Stimulated activated CD8-positive, alpha-beta memory T cell treated with anti-CD3 and anti-CD28 coated beads, Interleukin-2, amount 100 ng/mL, for 1 hour (primary cell): ENCODE results near the gene TMEM271.
"Not testable (repeated sequence)": the region's sequence is repeated elsewhere in the genome, so short reads cannot be mapped to it uniquely, and the experiment has no call there.

Experiments used
- DNase-seq, 2 donors: peaks; one replicate each; pipeline ENCODE4 v3.0.0-alpha.2; 2020; ENCODE audit warnings: low read depth in 2 of 2

TMEM271 gene

DNA sequence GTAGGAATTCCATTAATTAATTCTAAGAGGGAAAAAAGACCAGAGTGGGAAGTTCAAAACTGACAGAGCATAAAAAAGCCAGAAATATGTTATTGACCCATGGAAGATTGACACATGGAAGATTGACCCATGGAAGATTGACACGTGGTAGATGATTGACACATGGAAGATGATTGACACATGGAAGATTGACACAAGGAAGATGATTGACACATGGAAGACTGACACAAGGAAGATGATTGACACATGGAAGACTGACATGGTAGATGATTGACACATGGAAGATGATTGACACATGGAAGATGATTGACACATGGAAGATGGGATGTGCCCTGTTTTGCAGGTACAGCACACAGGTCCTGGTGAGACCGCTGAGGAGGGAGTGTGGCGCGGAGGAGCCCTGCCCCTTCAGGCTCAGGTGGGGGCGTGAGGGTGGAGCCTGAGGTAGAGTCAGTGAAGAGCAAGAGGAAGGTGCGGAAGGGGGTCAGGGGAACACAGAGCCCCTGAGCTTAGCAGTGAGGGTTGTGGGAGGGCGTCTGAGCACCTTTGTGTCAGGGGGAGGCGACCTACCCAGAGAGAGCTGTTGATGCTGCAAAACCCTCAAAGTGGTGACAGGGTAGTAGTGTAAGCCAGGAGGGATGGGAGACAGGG, 33.4 kb upstream of the TMEM271 start:
- no peak for DNase-seq

DNA sequence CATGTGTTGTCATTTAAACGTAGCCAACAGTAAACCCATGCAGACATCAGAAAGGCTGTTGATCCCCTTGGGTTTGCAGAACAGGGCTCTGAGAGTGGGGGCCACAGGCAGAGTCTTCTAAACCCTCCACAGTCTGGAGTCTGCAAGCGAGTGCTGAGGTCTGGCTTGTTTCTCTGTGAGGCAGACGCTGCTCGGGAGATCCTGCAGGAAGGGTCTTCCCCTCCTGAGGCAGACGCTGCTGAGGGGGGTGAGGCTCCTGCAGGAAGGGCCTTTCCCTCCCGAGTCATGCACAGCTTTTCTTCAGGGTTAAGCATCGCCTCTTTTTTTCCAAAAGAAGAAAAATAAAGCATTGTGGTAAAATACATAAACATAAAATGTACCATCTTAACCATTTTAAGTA, 32.1 kb upstream of the TMEM271 start:
- no peak for DNase-seq

DNA sequence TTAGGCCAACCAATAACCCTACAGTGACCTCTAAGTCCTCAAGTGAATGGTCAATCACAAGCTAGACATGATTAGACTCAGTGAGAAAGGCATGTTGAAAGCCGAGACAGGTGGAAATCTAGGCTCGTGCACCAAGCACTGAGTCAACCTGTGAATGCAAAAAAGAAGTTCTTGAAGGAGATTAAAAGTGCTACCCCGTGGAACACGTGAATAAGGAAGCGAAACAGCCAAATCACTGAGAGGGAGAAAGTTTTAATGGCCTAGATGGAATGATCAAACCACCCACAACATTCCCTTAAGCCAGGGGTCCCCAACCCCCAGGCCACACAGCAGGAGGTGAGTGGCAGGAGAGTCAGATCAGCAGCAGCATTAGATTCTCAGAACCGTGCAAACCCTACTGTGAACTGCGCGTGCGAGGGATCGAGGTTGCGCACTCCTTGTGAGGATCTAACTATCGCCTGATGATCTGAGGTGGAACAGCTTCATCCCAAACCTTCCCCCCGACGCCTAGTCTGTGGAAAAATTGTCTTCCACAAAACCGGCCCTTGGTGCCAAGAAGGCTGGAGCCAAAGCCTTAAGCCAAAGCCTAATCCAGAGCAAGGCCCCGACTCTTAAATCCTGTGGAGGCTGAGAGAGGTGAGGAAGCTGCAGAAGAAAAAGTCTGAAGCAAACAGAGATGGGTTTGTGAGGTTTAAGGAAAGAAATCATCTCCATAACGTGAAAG, 29.8 kb upstream of the TMEM271 start:
- DNase-seq: no peak

DNA sequence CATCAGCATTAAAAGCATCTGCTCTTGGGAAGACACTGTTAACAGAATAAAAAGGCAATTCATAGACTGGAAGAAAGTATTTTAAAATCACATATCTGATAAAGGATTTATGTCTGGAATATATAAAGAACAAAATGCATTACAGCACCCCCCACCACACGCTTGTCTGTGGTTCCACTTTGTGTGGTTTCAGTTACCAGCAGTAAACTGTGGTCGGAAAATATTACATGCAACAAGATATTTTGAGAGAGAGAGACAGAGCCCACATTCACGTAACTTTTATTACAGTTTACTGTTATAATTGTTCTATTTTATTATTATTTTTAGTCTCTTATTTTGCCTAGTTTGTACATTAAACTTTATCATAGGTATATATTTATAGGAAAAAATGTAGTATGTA, 28.0 kb upstream of the TMEM271 start:
- DNase-seq: no peak

DNA sequence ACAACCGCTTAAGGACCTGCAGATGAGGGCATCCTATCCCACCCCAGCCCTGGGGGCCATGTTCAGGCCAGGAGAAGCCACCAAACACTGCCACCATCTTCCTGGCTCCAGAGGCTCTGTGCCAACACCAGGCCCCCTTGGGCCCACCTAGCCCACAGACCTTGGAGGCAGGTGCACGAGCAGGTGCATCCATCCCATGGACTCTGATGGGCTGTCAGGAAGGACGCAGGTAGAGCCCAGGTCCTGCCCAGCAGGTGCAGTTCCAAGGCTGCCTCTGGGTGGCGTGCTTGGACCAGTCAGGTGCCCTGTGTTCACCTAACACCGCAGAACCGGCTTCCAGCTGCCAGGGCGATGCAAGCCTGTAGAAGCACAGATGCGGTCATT, 26.5 kb upstream of the TMEM271 start:
- peak in 1 of 2 donors; percentile 15 for DNase-seq

DNA sequence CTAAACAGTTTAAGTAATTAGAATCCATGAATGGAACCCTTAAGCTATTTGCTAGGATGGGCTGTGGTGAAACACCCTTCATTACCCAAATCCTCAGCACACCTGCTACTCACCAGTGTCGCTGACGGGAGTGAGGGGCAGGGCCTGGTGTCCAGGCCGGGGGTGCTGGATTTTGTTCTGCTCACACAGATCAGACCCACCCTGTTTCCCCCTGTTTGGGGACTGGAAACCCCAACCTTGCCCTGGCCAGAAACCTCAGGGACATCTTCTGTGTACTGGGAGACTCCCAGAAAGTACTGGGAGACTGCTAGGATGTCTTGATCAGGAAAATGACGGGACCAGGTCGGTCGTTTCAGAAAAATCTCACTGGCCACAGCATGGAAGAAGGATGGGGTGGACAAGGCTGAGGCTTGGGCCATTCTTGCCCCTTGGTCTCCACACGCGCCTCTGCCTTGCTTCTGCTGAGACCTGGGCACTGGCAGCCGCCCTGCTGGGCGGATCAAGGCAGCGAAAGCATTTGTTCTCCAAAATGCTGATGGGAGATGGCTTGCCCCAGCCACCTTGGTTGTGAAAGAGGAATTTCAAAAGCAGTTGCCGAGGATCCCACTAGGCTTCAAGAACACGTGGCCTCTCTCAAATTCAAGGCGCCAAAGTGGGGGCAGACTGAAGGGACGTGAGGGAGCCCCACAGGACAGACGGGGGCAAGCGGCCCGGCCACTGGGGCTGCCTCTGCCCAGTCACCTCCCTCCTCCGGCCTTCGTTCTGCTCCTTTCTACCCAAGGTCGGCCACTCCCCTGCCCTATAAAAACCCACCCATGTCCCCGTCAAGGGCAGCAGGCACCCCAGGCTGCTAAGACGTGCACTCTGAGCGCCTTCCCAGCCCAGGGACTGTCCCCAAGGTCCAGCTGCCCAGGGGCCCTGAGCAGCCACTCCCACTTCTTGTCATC, 25.8 kb upstream of the TMEM271 start:
- DNase-seq: no peak

DNA sequence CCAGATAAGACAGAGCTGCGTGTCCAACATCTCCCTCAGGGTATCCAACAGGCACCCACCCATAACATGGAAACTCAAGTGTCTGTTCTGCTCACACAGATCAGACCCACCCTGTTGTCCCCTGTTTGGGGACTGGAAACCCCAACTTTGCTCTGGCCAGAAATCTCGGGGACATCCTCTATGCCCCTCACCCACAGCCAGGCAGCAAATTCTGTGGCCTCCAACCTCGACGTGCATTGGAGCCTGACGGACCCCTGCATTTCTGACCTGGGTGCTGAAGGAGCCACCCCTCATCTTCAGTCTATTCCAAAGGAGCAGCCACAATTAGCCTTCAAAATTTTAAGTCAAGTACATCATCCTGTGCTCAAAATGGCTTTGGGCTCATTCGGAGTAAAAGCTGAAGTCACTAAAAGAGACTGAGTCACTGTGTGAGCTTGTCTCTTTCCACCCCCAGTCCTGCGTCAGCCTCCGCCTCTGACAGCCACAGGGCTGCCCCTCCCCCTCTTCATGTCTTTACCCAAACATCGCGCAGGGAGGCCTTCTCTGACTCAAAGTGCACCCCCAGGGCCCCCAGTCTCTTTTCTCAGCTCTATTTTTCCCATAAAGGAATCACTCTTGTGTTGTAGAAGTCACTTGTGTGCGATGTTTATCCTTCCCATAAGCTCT, 24.9 kb upstream of the TMEM271 start:
- no peak for DNase-seq

DNA sequence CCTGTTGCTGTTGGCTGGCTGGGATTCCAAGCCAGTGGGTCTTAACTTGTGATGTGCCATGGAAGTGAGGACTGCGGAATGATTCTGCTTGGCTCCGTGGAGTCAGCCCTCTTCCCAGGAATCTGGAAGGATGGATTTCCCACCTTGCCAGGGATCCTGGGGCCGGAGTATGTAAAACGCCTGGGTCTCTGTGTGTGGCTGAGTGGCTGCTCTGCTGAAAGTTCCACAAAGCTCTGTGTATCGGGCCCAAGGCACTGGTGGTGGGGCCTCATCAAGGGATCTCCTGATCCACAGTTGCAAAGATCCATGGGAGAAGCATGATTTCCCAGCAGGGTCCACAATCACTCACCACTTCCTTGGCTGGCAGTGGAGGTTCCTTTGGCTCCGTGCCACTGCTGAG, 24.1 kb upstream of the TMEM271 start:
- no peak for DNase-seq

DNA sequence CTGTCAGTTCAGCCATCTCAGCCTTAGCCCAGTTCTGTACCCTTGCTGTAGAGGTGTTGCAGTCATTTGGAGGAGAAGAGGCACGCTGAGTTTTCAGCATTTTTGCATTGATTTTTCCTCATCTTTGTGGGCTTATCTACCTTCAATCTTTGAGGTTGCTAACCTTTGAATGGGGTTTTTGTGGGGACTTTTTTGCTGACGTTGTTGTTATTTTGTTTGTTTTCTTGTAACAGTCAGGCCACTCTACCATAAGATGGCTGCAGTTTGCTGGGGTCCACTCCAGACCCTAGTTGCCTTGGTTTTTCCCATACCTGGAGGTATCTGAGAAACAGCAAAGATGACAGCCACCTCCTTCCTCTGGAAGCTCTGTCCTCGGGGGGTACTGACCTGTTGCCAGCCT, 22.8 kb upstream of the TMEM271 start:
- no peak for DNase-seq

DNA sequence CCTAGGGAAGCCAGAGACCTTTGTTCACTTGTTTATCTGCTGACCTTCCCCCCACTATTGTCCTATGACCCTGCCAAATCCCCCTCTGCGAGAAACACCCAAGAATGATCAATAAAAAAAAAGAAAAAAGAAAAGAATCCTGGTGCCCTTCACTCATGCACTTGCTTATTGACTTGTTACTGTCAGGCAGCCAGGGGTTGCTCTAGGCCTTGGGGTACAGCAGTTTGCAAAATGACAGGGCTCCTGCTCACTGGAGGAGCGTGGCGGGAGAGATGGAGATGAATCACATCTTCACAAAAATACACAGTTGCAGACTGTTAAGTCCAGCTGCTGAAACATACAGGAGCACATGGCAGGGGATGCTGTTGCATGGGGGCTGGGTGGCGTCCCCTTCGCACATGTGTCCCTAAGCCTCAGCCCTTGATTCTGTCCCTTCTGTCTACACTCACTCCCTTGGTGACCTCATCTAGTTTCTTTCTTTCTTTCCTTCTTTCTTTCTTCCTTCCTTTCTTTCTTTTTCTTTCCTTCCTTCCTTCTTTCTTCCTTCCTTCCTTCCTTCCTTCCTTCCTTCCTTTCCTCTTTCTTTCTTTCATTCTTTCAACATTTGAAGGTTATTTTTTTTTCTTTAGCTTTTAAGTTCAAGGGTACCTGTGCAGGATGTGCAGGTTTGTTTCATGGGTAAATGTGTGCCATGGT, 16.9 kb upstream of the TMEM271 start:
- DNase-seq: no peak

DNA sequence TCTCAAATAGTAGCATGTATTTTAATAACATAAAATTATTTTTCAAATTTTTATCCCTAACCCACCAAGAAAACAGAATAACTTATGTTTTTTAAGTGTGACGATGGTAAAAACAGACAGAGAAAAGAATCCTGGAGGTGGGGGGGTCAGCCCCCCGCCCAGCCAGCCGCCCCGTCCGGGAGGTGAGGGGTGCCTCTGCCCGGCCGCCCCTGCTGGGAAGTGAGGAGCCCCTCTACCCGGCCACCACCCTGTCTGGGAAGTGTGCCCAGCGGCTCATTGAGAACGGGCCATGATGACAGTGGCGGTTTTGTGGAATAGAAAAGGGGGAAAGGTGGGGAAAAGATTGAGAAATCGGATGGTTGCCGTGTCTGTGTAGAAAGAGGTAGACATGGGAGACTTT, 16.1 kb upstream of the TMEM271 start:
- not testable (repeated sequence) for DNase-seq

DNA sequence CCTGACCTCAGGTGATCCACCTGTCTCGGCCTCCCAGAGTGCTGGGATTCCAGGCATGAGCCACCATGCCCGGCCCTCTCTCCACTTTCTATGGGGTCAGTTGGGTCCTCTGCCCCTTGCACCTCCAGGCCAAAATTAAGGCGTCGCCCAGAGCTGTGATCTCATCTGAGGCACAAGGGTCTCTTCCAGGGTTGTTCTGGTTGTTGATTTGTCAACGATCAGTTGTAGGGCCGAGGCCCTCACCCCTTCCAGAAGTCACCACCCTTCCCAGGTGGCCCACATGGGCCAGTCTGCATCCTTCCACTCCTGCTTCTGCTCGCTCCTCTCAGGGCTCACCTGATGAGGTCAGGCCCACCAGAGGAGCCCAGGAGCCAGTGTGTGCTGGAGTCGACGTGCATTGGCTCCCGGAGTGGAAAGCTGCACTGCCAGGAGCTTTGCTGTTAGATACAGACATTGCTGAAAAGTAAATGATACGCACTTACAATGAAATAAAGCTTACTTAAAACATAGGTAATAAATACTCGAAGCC, 14.3 kb upstream of the TMEM271 start:
- no peak for DNase-seq

DNA sequence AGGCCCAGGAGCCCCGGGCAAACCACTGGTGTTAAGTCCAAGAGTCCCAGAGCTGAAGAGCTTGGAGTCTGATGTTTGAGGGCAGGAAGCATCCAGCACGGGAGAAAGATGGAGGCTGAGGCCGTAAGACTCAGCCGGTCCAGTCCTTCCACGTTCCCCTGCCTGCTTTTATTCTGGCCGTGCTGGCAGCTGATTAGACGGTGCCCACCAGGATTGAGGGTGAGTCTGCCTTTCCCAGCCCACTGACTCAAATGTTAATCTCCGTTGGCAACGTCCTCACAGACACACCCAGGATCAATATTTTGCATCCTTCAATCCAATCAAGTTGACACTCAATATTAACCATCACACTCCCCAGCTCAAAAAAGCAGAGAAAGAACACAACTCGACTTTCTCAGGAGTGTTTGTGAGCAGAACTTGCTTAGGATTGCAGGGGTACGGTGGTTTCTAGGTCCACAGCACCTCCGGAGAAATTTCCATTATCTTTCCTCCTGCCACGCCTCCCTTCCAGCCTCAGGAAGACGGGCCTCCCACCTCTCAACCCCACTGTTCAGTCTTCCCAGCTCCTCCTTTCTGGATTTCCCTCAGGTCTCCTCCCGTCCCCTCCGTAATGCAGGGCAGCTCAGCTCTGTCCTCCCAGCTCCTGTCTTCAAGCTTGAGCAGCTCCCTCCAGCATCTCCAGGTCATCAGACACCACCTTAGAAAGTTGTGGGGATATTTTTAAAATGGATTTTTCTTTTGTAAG, 13.3 kb upstream of the TMEM271 start:
- DNase-seq: no peak

DNA sequence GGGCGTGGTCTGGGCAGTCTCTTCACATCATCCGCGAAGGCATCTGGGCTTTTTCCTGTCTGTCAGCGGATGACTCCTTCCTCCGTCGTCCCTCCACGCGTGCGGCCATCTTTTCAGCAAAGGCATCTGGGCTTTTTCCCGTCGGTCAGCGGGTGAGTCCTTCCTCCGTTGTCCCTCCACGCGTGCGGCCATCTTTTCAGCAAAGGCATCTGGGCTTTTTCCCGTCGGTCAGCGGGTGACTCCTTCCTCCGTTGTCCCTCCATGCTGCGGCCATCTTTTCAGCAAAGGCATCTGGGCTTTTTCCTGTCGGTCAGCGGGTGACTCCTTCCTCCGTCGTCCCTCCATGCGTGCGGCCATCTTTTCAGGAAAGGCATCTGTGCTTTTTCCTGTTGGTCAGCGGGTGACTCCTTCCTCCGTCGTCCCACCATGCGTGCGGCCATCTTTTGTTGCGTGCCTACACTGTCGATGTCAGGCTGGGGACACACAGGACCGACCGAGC, 12.3 kb upstream of the TMEM271 start:
- no peak for DNase-seq

DNA sequence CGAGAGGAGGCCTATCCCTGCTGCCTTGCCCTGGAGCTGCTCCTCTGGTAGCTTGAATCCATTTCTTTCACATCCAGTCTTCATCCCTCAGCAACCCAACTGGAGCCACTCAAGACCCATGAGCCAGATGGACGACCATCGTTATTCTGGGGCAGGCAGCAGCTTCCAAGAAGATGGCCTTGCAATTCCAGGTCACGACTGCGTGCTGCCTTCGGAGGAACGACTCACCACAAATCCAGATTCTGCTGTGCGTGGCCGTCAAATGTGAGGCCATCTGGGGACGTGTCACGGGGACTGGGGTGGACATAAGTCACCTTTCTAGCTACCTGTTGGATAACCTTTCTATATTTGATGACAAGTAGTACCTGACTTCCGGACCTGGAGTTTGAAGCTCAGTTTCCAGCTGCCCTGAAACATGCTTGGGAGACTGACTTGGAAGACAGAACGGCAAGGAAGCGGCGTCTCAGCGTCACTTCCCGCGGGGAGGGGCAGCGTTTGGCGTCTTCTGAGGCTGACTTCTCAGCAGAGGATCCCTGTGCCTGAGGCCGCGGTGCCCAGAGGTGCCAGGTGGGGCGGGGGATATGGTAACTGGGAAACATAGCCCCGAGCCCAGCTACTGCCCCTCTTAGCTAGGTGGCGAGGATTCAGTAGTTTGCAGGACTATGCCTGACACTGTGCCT, 11.7 kb upstream of the TMEM271 start:
- DNase-seq: no peak

DNA sequence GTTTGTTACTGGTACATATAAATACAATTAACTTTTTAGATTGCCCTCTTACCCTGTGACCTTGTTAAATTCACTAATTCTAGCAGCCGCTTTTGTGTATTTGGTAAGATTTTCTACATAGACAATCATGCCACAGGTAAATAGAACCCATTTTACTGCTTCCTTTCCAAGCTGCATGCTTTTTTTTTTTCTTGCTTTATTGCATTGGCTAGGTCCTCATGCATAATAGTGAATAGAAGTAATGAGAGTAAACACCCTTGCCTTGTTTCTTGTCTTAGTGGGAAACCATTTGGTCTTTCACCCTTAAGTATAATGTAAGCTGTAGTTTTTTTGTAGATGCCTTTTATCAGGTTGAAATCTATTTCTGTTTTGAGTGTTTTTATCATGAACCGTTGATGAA, 7.7 kb upstream of the TMEM271 start:
- no peak for DNase-seq

DNA sequence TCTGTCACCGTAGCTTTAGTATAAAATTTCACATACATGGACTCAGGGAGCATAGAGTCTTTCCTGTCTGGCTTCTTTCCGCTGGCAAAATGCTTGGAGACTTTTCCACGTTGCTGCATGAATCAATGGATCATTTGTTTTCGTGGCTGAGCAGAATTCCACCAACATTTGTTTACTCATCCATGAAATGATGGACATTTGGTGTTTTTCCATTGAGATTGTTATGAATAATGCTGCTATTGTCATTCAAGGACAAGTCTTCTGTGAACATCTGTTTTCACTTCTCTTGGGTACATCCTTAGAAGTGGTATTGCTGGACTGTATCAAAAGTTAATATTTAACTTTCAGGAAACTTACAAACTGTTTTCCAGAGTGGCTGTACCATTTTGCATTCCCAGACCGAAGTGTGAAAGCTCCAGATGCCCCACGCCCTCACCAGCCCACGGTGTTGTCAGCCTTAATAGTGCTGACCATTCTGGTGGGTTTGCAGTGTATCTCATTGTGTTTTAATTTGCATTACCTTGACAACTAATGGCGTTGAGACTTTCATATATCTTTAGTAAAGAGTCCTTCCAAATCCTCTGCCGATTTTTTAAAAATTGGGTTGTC, 5.8 kb upstream of the TMEM271 start:
- DNase-seq: no peak

DNA sequence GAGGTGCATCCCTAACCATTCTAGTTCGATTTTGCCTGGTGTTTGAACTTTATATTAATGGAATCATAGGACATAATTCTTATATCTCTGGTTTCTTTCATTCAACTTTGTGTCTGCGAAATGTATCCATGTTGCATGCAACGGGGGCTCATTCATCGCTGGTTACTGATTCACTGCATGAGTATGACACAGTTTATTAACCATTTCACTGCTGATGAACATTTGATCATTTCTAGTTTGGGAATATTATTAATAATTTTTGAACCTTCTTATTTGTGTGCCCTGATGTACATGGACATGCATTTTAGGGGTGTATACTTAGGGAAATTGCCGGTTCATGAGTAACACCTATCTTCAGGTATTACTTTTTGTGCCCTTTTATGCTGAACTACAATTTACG, 5.1 kb upstream of the TMEM271 start:
- no peak for DNase-seq

DNA sequence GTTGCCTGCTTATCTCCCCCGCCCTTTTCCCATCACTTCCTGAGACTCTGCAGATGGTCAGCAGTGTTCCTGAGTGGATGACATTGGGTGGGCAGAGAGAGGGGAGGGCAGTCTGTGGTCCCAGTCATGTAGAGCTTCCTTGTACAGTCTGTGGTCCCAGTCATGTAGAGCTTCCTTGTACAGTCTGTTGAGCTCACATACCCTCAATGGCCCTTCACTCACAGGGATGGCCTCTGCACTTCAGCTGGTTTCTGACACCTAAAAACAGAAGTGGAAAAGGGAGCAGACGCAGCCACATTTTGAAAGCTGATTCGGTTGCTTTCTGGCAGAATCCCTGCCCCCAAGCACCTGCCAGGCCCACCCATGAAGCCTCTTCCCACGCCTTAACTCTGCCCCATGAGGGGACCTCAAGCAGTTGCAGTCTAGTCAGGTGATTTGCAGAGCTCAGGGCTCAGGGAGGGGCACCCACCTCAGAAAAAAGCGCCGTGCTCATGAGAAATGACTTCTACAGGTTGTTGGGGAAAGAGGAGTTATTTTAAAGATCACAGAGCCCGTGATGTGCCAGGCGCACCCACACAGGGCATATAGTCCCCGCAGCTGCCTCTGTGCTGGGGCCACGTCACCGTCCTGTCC, 3.6 kb upstream of the TMEM271 start:
- DNase-seq: no peak
